Breast epithelium (tissue), 3 donors: Measurements from ENCODE around the gene ASIC1.

ENCODE experiments used
- CTCF ChIP-seq, 3 donors: fragments of 450-650 bp; IDR thresholded peaks; one replicate each; pipeline ENCODE4 v1.5.1; 2016 to 2017; ENCODE audit warnings: antibody characterized with exemption in 3 of 3, mild to moderate bottlenecking in 3 of 3, moderate library complexity in 3 of 3
- POLR2AphosphoS5 ChIP-seq, 3 donors: sonication (generic); formaldehyde crosslinking; IDR thresholded peaks; one replicate each; pipeline ENCODE4 v1.6.1; 2017; ENCODE audit warnings: antibody characterized with exemption in 3 of 3

GRCh38 chr12:50074936-50075807 lies 17.8 kb downstream of the ASIC1 start:
- peak; percentile 67 to 96 (median 95) for TF ChIP-seq CTCF (IDR thresholded peaks at IDR 0.05)
- peak in 1 of 3 donors; percentile 52 for TF ChIP-seq POLR2AphosphoS5 (IDR thresholded peaks at IDR 0.05)
